Measurements from ENCODE around the gene MRPS15.
"Not testable (repeated sequence)": the region's sequence is repeated elsewhere in the genome, so short reads cannot be mapped to it uniquely, and the experiment has no call there.

The MRPS15 gene

DNA sequence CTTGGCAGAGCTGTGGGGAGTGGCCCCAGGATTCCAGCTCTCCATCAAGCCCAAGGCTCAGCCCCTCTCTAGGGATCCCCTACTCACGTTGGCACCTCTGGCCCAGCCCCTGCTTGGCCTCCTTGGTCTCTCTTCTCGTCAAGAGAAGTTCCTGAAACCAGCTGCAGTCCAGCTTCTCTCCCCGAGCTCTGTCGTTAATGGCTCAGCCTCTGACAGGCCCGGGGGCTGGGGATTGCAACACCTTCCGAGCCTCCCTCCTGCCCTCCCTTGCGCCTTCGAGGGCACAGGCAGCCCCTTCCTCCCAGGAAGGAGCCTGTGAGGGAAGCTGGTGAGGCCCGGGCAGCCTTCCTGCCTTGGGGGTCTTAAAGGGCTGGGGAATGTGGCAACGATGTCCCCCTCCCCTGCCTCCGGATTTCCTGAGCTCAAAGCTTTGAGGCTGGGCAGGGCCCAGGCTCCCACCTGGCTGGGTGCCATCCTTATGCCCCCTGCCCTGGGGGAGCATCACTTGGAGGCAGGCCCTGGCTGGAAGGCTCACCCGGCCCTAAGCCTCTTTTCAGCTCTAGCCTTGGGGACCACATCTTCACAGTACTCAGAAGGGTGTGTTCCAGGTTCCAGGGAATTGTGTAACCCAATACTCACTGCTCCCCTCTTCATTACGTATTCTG is 18.7 kb upstream of the MRPS15 start, which contains the start of gene CSF3R:
CSF3R (minus strand) TSS at position 190 of the 665 bp plus-strand sequence. CDS start 3,417 bp downstream, outside the sequence.
- DNase-seq (ENCODE audit: low read depth), result no peak

DNA sequence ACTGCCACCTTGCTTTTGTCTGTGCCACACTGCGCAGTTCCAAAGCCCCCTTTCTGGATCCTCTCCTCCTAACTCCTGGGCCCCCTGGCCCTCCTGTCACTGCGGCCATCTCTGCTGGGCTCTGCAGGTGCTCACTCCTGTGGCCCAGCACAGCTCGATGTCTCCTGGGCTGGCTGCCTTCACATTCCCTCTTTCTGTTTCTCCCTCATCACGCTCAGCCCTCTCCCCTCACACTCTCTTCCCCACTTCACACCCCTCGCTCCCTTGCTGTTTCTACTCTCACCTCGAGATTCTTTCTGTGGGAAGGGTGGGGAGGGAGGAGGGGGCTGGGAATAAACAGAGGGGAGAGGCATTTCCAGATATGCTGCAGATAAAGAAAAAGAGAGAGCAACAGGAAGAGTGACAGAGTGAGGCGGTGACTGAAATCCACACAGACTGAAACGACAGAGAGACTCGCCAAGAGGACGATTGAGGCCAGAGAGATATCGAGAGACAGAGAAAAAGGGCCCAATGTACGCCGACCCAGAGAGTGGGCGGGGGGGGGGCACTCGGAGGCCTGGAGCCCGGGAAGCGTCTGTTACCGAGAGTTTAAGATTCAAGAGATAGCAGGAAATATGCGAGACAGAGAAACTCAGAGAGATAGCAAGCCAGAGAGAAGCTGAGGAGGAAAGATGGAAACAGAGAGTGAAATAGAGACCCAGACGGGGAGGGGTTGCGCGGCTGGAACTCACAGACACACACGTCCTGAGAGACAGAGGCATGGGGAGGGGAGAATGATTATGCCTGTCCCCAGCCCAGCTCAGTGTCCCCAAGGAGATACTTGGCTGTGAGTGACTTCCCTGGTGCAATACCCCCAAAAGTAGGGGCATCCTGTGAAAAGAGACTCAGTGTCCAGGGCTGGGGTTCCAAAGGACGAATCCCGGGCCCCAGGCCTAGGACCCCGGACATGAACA is 17.9 kb upstream of the MRPS15 start:
- DNase-seq (ENCODE audit: low read depth), result no peak

DNA sequence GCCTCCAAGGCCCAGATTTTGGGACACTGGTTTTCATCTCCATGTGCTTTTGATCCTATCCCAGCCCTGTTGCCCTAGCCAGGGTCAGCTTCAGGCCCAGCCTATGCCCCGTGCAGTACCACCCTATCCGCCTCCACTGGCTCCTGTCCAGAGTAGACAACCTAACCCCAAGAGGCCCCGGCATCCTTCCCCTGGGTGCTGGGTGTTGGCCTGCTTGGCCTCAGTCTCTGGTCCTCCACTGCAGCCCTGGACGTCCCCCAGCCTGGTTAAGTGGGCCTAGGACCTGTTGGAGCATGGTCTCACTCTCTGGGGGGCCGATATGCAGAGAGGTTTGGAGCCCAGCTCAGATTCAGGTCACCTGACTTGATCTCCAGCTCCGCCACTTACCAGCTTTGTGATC is 16.9 kb upstream of the MRPS15 start:
- no peak for DNase-seq (ENCODE audit: low read depth)

DNA sequence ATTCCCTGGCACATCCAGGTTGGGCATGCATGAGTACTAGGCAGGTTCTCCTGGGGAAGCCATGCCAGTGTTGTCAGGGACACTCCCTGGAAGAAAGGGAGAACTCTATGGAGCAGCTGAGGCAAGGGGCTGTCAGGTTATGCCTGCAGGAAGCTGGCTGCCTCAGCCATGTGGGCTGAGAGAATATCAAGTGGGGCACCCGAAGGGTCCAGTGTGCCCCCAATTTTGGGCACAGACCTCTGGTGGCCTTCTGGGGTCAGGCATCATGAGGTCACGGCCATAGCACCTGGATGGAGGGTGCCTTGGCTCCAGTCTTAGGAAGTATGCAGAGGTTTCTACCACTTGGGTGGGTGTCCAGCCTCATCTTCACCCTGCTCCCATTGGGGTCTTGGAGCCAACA is 16.0 kb upstream of the MRPS15 start:
- DNase-seq (ENCODE audit: low read depth), result no peak

DNA sequence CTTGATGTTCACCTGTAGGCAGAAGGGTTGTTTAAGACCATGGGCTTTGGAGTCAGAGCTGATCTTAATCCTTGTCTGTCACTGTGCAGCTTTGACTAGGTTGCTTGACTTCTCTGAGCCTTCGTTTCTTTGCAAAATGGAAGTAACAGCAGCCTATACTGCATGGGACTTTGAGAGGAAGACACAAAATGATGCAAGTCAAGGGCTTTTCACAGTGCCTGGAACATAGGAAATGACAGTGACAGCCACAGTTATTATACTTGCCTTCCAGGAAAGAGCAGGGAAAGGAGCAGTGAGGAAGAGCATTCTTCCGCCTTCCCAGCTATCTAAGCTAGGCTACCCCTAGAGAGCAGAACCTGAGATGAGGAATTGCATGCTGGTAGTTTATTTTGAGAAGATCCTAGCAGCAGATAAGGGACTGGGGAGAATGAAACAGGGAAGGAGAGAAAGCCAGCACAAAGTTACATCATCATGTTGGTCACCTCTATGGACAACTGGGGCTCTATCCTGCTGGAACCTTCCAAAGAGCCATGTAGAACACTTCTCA is 15.4 kb upstream of the MRPS15 start:
- no peak for DNase-seq (ENCODE audit: low read depth)

DNA sequence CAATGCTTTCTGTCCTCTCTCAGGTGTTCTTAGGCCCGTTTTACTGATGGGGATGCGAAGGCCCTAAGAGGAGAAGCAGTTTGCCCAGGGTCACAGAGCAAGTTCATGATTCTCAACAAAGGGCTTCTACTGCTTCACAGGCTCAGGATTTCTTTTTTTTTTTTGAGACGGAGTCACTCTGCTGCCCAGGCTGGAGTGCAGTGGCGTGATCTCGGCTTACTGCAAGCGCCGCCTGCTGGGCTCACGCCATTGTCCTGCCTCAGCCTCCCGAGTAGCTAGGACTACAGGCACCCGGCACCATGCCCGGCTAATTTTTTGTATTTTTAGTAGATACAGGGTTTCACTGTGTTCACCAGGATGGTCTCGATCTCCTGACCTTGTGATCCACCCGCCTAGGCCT is 13.4 kb upstream of the MRPS15 start:
- not testable (repeated sequence) for DNase-seq (ENCODE audit: low read depth)

DNA sequence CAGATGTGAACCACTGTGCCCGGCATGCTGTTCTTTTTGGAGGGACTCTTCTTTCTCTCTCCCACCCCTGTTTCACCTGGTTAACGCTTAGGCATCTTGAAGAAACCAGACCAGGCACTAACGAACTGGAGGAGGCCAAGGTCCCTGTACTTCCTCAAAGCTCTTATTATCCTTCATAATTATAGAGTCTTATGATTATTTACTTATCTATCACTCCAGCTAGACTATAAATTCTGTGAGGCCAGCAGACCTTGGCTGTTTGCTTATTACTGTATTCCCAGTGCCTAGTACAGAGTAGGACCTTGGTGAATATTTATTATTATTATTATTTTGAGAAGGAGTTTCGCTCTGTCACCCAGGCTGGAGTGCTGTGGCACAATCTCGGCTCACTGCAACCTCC is 12.8 kb upstream of the MRPS15 start:
- DNase-seq (ENCODE audit: low read depth), result no peak

DNA sequence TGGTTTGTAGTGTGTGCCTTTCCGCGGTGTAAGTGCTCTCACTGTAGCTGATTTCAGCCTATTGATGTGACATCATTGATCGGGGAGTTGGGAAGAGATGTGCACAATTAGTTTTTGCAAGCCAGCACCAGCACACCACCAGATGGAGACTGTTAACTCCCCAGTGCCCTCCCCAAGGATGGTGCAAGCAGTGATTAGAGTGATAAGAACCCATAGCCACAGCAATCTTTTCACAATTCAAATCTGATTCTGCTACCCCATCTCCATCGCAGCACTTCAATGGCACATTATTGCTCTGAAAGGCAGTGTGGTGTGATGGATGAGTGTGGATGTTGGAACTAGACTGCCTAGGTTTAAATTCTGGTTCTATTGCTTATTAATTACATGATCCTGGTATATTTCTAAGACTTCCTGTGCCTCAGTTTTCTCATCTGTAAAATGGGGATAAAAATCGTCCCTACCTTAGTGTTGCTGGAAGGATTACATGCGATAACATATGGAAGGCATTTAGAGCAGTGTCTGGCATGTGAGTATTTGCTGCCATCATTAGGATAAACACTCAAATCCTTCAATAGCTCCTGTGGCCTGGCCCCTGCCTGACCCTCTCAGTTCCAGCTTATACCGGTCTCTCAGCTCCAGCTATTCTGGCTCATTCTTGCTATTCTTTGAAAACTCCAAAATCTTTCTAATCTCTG is 11.9 kb upstream of the MRPS15 start:
- no peak for DNase-seq (ENCODE audit: low read depth)

DNA sequence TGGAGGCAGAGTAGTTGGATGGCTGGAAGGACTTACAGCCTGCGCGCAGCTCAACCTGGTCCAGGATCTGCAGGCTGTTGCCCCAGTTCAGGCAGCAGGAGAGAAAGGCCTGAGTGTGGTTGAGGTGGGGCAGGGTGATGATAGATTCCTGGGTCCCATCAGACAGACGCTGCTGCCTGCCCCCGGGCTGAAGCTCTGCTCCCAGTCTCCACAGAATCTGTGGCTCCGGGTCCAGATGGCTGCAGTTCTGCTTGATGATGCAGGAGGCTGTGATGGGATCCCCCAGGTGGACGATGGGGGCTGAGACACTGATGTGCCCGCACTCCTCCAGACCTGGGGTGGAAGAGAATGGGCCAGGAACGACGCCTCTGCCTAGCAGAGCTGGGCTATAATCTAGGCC is 11.2 kb upstream of the MRPS15 start:
- DNase-seq (ENCODE audit: low read depth), result no peak

DNA sequence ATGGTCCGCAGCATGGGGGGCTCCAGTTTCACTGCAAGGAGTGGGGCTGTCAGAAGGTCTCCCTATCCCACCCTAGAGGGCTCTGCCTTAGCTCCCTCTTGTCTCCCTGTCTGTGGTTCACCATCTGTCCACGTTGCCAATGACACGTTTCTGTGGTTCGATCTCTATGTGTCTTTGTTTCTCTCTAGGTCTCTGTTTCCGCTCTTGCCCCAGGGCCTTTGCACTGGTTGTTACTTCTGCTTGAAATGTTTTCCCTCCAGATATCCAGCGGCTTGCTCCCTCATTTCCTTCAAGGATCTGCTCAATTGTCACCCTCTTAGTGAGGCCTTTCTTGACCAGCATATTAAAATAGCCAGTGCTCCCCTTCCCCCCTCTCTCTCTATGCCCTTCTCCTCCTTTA is 8.5 kb upstream of the MRPS15 start:
- DNase-seq (ENCODE audit: low read depth), result no peak

DNA sequence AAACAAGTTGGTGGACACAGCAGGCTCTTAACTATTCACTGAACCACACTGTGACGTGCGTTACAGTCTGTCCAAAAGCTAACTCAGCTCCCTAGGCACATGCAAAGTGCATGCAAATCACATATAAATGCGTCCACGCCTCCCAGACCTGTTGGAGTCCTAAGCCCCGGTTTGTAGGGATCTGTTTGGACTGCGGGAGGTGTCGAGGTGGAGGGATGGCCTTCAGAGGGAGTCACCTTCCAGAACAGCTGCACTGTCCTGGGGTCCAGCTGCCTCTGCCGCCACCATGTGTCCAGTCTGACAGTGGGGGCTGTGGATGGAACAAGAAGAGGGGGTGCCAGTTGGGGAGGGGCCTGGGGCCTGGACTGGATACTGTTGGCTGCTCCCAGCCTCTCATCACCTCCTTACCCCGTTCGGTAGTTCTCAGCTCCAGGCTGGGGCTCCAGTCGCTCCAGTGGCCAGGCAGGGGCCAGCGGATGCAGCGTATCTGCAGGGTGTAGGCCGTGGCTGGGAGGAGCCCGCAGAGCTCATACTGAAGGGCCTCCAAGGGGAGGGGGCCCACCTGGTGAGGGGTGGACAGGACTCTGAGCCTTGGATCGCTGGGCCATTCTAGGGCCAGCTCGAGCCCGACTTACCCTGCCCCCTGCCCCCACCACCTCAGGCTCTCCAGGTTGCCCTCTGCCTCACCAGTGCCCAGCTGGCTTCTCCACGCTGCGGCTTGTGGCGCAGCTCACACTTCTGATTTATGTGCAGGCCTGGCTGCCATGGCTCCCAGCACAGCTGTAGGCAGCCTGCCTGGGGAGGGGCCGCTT is 7.9 kb upstream of the MRPS15 start:
- DNase-seq (ENCODE audit: low read depth), result no peak

DNA sequence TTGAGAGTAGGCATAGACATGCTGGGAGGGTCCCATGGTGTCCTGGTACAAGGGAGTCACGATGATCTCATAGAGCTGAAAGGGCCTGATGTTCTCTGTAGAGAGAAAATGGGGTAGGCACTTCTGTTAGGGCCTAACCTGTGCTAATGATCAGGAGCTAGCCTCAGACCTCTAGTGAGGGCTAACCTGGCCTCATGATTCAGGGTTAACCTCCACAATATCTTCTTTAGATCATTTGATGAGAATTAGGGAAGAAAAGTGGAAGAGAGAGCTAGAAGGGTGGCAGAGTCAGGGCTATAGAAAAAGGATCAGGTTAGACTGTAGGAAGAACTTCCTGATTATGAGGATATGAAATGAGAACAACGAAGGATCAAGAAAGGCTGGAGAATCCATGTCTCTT is 5.0 kb upstream of the MRPS15 start:
- DNase-seq (ENCODE audit: low read depth), result no peak

DNA sequence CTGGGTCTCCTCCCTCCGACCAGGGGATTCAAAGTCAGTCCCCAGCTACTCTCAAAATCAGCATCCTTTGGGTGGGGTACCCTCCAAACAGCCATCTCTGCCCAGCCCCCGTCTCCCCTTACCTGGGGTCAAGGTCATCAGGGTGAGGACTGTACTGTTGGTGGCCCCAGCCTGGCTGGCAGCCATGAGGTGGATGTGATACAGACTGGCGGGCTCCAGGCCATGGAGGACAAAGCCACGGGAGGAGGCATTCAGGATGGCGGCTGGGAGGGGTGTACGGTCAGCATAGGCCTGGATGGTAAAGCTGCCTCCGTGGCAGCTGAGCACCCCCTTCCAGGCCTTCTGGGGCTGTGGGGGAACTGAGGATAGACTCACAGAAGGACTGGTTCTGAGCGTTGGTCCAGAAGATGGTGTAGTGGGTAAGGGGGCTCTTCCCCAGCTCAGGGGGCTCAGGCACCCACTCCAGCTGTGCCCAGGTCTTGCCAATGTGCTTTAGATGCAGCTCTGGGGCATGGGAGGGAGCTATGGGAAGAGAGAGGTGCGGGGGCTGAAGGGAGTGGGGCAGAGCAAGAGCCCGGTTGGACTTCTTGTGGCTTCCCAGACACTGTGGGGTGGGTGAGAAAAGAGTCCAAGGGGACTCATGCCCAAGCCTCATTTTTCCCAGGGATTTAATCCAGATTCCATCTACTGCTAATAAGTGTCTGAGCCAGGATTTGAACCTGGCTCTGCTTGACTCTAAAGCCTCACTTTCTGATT is 3.7 kb upstream of the MRPS15 start:
- no peak for DNase-seq (ENCODE audit: low read depth)

DNA sequence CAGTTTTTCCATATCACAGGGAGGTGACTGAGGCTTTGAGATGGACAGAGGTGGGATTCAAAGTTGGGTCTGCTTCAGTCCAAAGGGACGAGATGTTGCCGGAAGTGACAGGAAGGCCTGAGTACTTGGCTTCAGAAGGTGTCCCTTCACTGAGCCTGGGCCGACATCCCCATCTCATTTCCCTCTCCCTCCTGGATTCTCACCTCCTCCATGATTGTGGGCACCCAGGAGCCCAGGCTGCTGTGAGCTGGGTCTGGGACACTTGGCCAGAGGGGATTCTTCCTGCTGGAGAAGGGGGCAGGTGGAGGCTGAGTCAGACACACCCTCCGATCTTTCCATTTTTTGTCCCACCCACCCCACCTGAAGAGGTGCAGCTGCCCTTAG is 2.8 kb upstream of the MRPS15 start:
- DNase-seq (ENCODE audit: low read depth), result no peak

DNA sequence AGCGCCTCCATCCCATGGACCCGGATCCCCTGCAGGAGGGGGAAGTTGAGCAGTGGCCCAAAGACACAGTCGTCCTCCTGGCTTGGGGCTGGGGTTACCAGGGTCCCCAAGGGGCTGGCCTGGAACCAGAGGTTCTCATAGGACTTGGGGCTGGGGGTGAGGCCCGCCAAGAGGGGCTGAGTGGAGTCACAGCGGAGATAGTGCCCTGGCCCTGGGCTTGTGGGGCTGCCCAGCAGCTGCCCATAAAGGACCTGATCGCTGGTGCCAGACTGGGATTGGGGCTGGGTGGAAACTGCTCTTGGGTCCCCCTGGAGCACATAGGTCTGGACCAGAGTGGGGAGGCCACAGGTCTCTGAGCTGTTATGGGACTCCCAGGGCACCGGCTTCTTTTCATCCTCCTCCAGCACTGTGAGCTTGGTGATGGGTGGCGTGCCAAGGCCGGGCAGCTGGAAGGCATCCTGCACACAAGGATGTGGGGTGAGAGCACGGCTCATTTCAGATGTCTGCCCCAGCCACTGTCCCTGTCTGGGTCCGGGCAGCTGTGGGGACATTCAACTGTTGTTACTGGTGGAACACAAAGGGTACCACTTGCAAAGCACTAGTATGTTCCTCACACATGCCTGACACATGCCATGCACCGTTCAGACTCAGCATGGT is 2.3 kb upstream of the MRPS15 start:
- no peak for DNase-seq (ENCODE audit: low read depth)

DNA sequence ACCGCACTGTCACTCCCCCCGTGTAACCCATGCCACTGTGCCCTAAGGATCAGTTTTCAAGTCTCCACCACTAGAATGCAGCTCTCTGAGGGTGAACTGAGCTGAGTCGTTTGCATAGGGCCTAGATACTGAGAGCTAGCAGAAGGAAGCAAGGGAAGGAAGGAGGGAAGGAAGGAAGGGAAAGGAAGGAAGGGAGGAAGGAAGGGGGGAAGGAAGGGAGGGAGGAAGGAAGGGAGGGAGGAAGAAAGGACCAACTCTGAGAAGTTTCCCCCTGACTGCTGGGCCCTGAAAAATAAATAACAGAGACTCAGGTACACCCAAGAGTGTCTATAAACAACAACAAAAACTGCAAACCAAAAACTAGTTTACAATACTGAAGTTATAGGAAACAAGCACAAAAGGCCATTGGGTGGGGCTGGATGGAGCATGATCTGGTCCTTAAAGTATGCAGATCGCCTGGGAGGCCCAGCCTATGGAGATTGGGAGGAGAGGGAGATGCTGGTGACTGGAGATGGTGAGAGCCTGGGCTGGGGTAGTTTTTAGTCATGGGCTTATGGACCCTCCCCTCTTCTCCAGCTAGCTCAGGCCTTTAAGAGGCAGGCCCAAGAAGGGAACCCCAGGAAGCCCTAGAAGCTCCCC is 1.7 kb upstream of the MRPS15 start:
- DNase-seq (ENCODE audit: low read depth), result no peak

DNA sequence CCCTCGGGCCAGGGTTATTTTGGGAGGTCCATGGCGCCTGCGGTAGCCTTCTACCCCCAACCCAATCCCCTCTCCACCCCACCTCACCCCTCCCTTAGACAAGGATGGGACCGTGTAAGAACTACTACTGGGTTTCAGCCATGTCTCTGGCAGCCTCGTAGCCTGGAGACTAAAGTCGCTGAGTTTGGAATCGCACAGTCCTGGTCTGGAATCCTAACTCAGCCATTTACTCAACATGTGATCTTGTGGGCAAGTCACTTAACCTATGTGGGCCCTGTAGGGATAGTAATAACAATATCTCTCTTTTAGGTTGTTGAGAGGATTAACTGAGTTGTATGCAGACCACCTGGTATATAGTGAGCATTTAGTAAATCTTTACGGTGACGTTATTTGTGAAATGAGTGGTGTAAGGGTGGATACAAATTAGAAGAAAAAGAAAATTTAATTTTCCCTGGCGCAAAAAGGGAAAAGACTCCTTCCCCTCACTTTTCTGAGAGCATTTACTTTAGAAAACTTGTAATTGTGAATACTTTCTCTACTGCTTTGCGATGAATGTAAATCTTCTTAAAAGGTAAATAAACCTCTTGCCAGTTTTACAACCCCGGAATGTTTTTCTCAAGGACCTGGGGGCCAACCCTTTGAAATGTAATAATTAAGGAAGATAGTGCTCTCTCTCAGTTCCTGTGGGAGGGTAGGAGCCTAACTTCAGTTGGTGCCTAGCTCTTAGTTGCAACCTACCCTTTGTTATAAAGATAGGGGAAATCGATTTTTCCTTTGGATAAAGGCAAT is 615 bp upstream of the MRPS15 start:
- no peak for DNase-seq (ENCODE audit: low read depth)

DNA sequence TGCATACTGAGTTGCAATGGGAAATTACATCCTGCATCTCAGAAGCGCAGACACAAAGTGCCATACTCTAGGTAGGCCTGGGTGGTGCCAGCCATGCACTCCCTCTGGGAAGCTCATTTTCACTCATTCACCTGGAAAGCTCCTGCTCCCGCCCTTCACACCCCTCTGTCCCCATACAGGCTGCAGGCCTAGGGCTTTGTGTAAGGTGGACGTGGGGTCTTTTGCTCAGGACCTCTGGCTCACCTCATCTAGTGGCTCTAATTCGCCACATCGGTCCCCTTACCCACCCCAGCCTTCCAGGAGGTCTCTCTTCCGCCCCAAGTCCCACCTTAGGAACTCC is 751 bp downstream of the MRPS15 start:
- no peak for DNase-seq (ENCODE audit: low read depth)

DNA sequence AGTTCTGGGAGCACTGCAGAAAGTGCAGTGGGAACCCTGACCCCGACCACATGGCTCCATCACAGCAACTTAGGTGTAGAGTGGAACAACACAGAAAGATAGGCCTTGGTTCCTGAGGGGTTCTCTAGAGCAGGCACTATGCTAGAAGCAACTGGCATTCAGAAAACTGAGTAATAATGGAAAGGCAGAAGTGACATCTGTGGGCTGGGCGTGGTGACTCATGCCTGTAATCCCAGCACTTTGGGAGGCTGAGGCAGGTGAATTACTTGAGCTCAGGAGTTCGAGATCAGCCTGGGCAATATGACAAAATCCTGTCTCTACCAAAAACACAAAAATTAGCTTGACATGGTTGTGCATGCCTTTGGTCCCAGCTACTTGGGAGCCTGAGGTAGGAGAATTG is 5.3 kb downstream of the MRPS15 start:
- DNase-seq (ENCODE audit: low read depth), result peak; percentile 29

Measured in stimulated activated CD4-positive, alpha-beta T cell treated with anti-CD3 and anti-CD28 coated beads, Interleukin-2, amount 100 ng/mL, for 4 hours (primary cell).